T-helper 2 cell treated with Interferon-gamma antibody and Interleukin-4, amounts not matched to agents 5 μg/mL and 100 μg/mL, for 36 hours (primary cell): ENCODE data around the gene CCT6B.

Experiments used
- DNase-seq: peaks from one replicate; pipeline ENCODE4 v3.0.0; 2021; ENCODE audit warnings: low spot score
- H3K27ac Mint-ChIP-seq: one replicate; pipeline ENCODE4 v1.8.0; 2021; ENCODE audit warnings: mild to moderate bottlenecking, mixed read lengths
- H3K27me3 Mint-ChIP-seq: one replicate; pipeline ENCODE4 v1.8.0; 2021; ENCODE audit warnings: low read depth, mixed read lengths
- H3K36me3 Mint-ChIP-seq: one replicate; pipeline ENCODE4 v1.8.0; 2021; ENCODE audit warnings: low read depth, mixed read lengths
- H3K4me1 Mint-ChIP-seq: one replicate; pipeline ENCODE4 v1.8.0; 2021; ENCODE audit warnings: low read depth, mixed read lengths
- H3K4me3 Mint-ChIP-seq: one replicate; pipeline ENCODE4 v1.8.0; 2022; ENCODE audit warnings: mild to moderate bottlenecking, moderate library complexity, mixed read lengths
- H3K9me3 Mint-ChIP-seq: one replicate; pipeline ENCODE4 v1.8.0; 2021; ENCODE audit warnings: mixed read lengths

Gene CCT6B

GRCh38 chr17:34885076-34885475 is 76.2 kb downstream of the CCT6B start:
- Mint-ChIP-seq H3K27me3 (peaks cover 22% of the 10 kb centered on the region), H3K4me1 (no peaks in the 10 kb centered on the region), H3K27ac (no peak overlapping the region), H3K9me3 (no peaks in the 10 kb centered on the region), H3K36me3 (no peaks in the 10 kb centered on the region), H3K4me3 (no peak overlapping the region)
- no peak for DNase-seq

DNA sequence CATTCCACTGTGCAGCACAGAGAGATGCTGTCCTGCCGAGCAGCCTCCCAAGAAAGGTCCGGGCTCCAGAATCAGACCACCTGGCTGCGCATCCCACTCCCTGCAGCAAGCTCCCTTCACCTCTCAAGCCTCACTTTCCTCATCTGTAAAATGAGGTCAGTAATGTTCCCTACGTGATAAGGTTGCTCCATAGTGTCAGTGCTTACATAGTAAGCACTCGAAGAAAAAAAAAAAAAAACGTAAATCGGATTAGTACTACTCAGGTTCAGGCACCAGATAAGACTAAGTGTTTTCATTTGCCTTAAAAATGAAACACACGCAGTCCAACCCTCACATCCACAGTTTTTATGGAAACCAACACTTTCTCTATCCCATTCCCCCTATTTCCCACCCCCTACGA is 76.7 kb downstream of the CCT6B start:
- Mint-ChIP-seq H3K4me3 (no peak overlapping the region), H3K36me3 (no peaks in the 10 kb centered on the region), H3K27ac (no peak overlapping the region), H3K9me3 (no peaks in the 10 kb centered on the region), H3K27me3 (peaks cover 22% of the 10 kb centered on the region), H3K4me1 (no peaks in the 10 kb centered on the region)
- no peak for DNase-seq

GRCh38 chr17:34883106-34884000 is 77.9 kb downstream of the CCT6B start:
- Mint-ChIP-seq H3K4me1 (no peaks in the 10 kb centered on the region), H3K27ac (no peak overlapping the region), H3K36me3 (no peaks in the 10 kb centered on the region), H3K27me3 (peaks cover 23% of the 10 kb centered on the region), H3K9me3 (no peaks in the 10 kb centered on the region), H3K4me3 (no peak overlapping the region)
- no peak for DNase-seq

- Mint-ChIP-seq H3K27me3 (peaks cover 11% of the 10 kb centered on the region), H3K4me3 (no peak overlapping the region), H3K36me3 (no peaks in the 10 kb centered on the region), H3K27ac (no peak overlapping the region), H3K4me1 (no peaks in the 10 kb centered on the region), H3K9me3 (no peaks in the 10 kb centered on the region)
- no peak for DNase-seq
Measured at GRCh38 chr17:34879146-34879545, 82.1 kb downstream of the CCT6B start.
